Superior temporal gyrus (tissue), 1 donor: ENCODE measurements around the gene SFT2D1.
"Not testable (repeated sequence)": the region's sequence is repeated elsewhere in the genome, so short reads cannot be mapped to it uniquely, and the experiment has no call there.

ENCODE experiments used
- DNase-seq: peaks from one replicate; pipeline ENCODE4 v3.0.0-alpha.2; 2016; ENCODE audit errors: extremely low spot score

SFT2D1 gene

GRCh38 chr6:166342349-166343149, at the start of gene SFT2D1:
Gene SFT2D1 (minus strand): TSS chr6:166342545. CDS start chr6:166342481, 64 bp downstream.
- peak; percentile 84 for DNase-seq

GRCh38 chr6:166389119-166389518, 46.8 kb upstream of the SFT2D1 start:
- DNase-seq, result no peak

GRCh38 chr6:166388290-166389004, 46.1 kb upstream of the SFT2D1 start:
- DNase-seq, result no peak

GRCh38 chr6:166387642-166388289, 45.4 kb upstream of the SFT2D1 start:
- no peak for DNase-seq

GRCh38 chr6:166387098-166387497, 44.8 kb upstream of the SFT2D1 start:
- not testable (repeated sequence) for DNase-seq

- DNase-seq, result no peak
Measured at GRCh38 chr6:166386111-166386510, 43.8 kb upstream of the SFT2D1 start.

- DNase-seq, result not testable (repeated sequence)
Measured at GRCh38 chr6:166383802-166384363, 41.5 kb upstream of the SFT2D1 start.

GRCh38 chr6:166382933-166383801, 40.8 kb upstream of the SFT2D1 start, which contains the start of gene MPC1:
Gene MPC1 (minus strand): TSS chr6:166382940. CDS start chr6:166382876, 64 bp downstream.
- peak; percentile 95 for DNase-seq

- no peak for DNase-seq
Measured at GRCh38 chr6:166382500-166382932, 40.2 kb upstream of the SFT2D1 start.

GRCh38 chr6:166381733-166382499, 39.6 kb upstream of the SFT2D1 start:
- DNase-seq, result peak; percentile 65

GRCh38 chr6:166381381-166381732, 39.0 kb upstream of the SFT2D1 start:
- DNase-seq, result no peak

GRCh38 chr6:166379800-166380199, 37.5 kb upstream of the SFT2D1 start:
- DNase-seq, result no peak

- DNase-seq, result no peak
Measured at GRCh38 chr6:166379103-166379586, 36.8 kb upstream of the SFT2D1 start.

GRCh38 chr6:166377721-166378120, 35.4 kb upstream of the SFT2D1 start:
- no peak for DNase-seq

GRCh38 chr6:166375013-166375412, 32.7 kb upstream of the SFT2D1 start:
- no peak for DNase-seq

- DNase-seq, result no peak
Measured at GRCh38 chr6:166370489-166370888, 28.1 kb upstream of the SFT2D1 start.

GRCh38 chr6:166369782-166370181, 27.4 kb upstream of the SFT2D1 start:
- DNase-seq, result no peak

- DNase-seq, result no peak
Measured at GRCh38 chr6:166366921-166367320, 24.6 kb upstream of the SFT2D1 start.

- DNase-seq, result no peak
Measured at GRCh38 chr6:166365806-166366205, 23.5 kb upstream of the SFT2D1 start.

- peak; percentile 74 for DNase-seq
Measured at GRCh38 chr6:166365221-166365620, 22.9 kb upstream of the SFT2D1 start.
